Coronary artery (tissue), 2 donors: ENCODE results near the gene MPND.

ENCODE experiments used
- DNase-seq: peaks from one replicate; pipeline ENCODE4 v3.0.0-alpha.2; 2017; ENCODE audit warnings: low spot score
- H3K27ac ChIP-seq, 2 donors: fragments of 200-600 bp; sonication (generic); one replicate each; pipeline ENCODE4 v1.5.1; 2016 to 2019
- H3K4me3 ChIP-seq: fragments of 200-600 bp; sonication (generic); 2 replicates; pipeline ENCODE4 v1.5.1; 2016; ENCODE audit warnings: mild to moderate bottlenecking, moderate library complexity
- CTCF ChIP-seq: fragments of 200-600 bp; sonication (generic); IDR thresholded peaks from one replicate; pipeline ENCODE4 v1.5.1; 2019; ENCODE audit warnings: antibody characterized with exemption

The MPND gene

GRCh38 chr19:4372165-4373012 lies 29.0 kb downstream of the MPND start:
- TF ChIP-seq CTCF: no peak
- Histone ChIP-seq H3K4me3 (no peak overlapping the region), H3K27ac (peak overlapping the region; percentile 76 to 97)
- no peak for DNase-seq

GRCh38 chr19:4373013-4373367 lies 29.6 kb downstream of the MPND start:
- TF ChIP-seq CTCF: no peak
- H3K4me3 ChIP-seq: peak overlapping the region; percentile 50
- DNase-seq: no peak
- H3K27ac ChIP-seq: peak overlapping the region; percentile 76 to 97

- peak overlapping the region; percentile 50 for H3K4me3 ChIP-seq
- DNase-seq: peak; percentile 84
- peak overlapping the region; percentile 76 to 97 for H3K27ac ChIP-seq
- no peak for TF ChIP-seq CTCF
Observed at GRCh38 chr19:4373601-4374497, 30.5 kb downstream of the MPND start.

GRCh38 chr19:4374498-4375163 lies 31.3 kb downstream of the MPND start:
- TF ChIP-seq CTCF: no peak
- DNase-seq: peak; percentile 94
- H3K4me3 ChIP-seq: peak overlapping the region; percentile 50
- H3K27ac ChIP-seq: peak overlapping the region; percentile 76 to 97

- TF ChIP-seq CTCF: no peak
- Histone ChIP-seq H3K4me3 (peak overlapping the region; percentile 50), H3K27ac (peak overlapping the region; percentile 76 to 97)
- DNase-seq: no peak
Observed at GRCh38 chr19:4375164-4376027, 32.0 kb downstream of the MPND start.

GRCh38 chr19:4376028-4376670 lies 32.8 kb downstream of the MPND start:
- H3K4me3 ChIP-seq: peak overlapping the region; percentile 3
- DNase-seq: no peak
- no peak for TF ChIP-seq CTCF
- peak overlapping the region; percentile 15 to 97 for H3K27ac ChIP-seq
